Tibial artery (tissue), 4 donors: Measurements from ENCODE around the gene CHRNG.

ENCODE experiments used
- DNase-seq, 2 donors: peaks; one replicate each; pipeline ENCODE4 v3.0.0-alpha.2; 2019
- H3K27ac ChIP-seq, 2 donors: fragments of 200-600 bp; sonication (generic) in 1 of 2; 1 replicate in 1 of 2; 2 replicates in 1 of 2; pipeline ENCODE4 v1.5.1; 2018 to 2019; ENCODE audit warnings: mild to moderate bottlenecking in 1 of 2
- H3K27me3 ChIP-seq, 2 donors: fragments of 200-600 bp; sonication (generic) in 1 of 2; one replicate each; pipeline versions ENCODE4 v1.5.1 to v1.6.0; 2016 to 2019
- H3K36me3 ChIP-seq, 3 donors: fragments of 200-600 bp; sonication (generic) in 2 of 3; one replicate each; pipeline ENCODE4 v1.5.1; 2016 to 2019; ENCODE audit warnings: mild to moderate bottlenecking in 2 of 3
- H3K4me1 ChIP-seq, 4 donors: fragments of 200-600 bp; sonication (generic) in 2 of 4; 1 replicate in 3 of 4; 2 replicates in 1 of 4; pipeline ENCODE4 v1.5.1; 2016 to 2019
- H3K4me3 ChIP-seq, 2 donors: fragments of 200-600 bp; sonication (generic) in 1 of 2; 1 replicate in 1 of 2; 2 replicates in 1 of 2; pipeline ENCODE4 v1.5.1; 2018 to 2019; ENCODE audit warnings: mild to moderate bottlenecking in 2 of 2
- H3K9me3 ChIP-seq, 3 donors: fragments of 200-600 bp; sonication (generic) in 1 of 3; one replicate each; pipeline ENCODE4 v1.5.1; 2016 to 2019
- CTCF ChIP-seq, 2 experiments: fragments of 200-600 bp in 1 of 2; fragments of 450-650 bp in 1 of 2; IDR thresholded peaks; one replicate each; pipeline ENCODE4 v1.5.1; 2017 to 2019; ENCODE audit warnings: antibody characterized with exemption in 2 of 2, mild to moderate bottlenecking in 1 of 2, moderate library complexity in 1 of 2
- intact Hi-C: fragments of 100-400 bp; cut with DNase I; formaldehyde crosslinking; loops from one replicate; pipeline ENCODE4 v1.15.0; 2023; ENCODE audit warnings: low total_unique reads

Gene CHRNG

GRCh38 chr2:232578626-232579025 is 39.1 kb downstream of the CHRNG start:
- Histone ChIP-seq H3K9me3 (no peaks in the 10 kb centered on the region), H3K4me1 (no peaks in the 10 kb centered on the region), H3K27ac (no peak overlapping the region), H3K36me3 (peaks cover 35 to 65% (median 60%) of the 10 kb centered on the region in 3 donors), H3K4me3 (no peak overlapping the region), H3K27me3 (no peaks in the 10 kb centered on the region)
- intact Hi-C loops, result no loop called here
- no peak for TF ChIP-seq CTCF (IDR thresholded peaks at IDR 0.05)
- no peak for DNase-seq

- Histone ChIP-seq H3K9me3 (no peaks in the 10 kb centered on the region), H3K27ac (no peak overlapping the region)
Measured at GRCh38 chr2:232580648-232580981, 41.1 kb downstream of the CHRNG start.

GRCh38 chr2:232581725-232582124 is 42.2 kb downstream of the CHRNG start:
- no peak overlapping the region for H3K4me3 ChIP-seq
- intact Hi-C loops, result no loop called here
- H3K27me3 ChIP-seq, result no peaks in the 10 kb centered on the region
- TF ChIP-seq CTCF (IDR thresholded peaks at IDR 0.05), result no peak
- peaks cover 34 to 58% (median 51%) of the 10 kb centered on the region in 3 donors for H3K36me3 ChIP-seq
- no peaks in the 10 kb centered on the region for H3K9me3 ChIP-seq
- H3K4me1 ChIP-seq, result no peaks in the 10 kb centered on the region
- H3K27ac ChIP-seq, result no peak overlapping the region
- no peak for DNase-seq

More at GRCh38 chr2:232580648-232580981, 41.1 kb downstream of the CHRNG start:
- DNase-seq, result no peak
- intact Hi-C loops, result no loop called here
- Histone ChIP-seq H3K36me3 (peaks cover 34 to 58% (median 54%) of the 10 kb centered on the region in 3 donors), H3K27me3 (no peaks in the 10 kb centered on the region), H3K4me3 (no peak overlapping the region), H3K4me1 (no peaks in the 10 kb centered on the region)
- TF ChIP-seq CTCF (IDR thresholded peaks at IDR 0.05), result no peak

GRCh38 chr2:232584238-232584637 is 44.7 kb downstream of the CHRNG start:
- H3K4me1 ChIP-seq, result peaks cover 0 to 9% (median 8%) of the 10 kb centered on the region in 4 donors
- H3K4me3 ChIP-seq, result no peak overlapping the region
- peaks cover 34 to 51% (median 48%) of the 10 kb centered on the region in 3 donors for H3K36me3 ChIP-seq
- no peaks in the 10 kb centered on the region for H3K9me3 ChIP-seq
- intact Hi-C loops, result no loop called here
- no peak for DNase-seq
- no peak overlapping the region for H3K27ac ChIP-seq
- H3K27me3 ChIP-seq, result no peaks in the 10 kb centered on the region
- TF ChIP-seq CTCF (IDR thresholded peaks at IDR 0.05), result no peak

GRCh38 chr2:232586943-232587505 is 47.5 kb downstream of the CHRNG start:
- peaks cover 23 to 28% (median 25%) of the 10 kb centered on the region in 3 donors for H3K36me3 ChIP-seq
- no peak overlapping the region for H3K4me3 ChIP-seq
- no peak for TF ChIP-seq CTCF (IDR thresholded peaks at IDR 0.05)
- no peaks in the 10 kb centered on the region for H3K9me3 ChIP-seq
- intact Hi-C loops, result no loop called here
- no peaks in the 10 kb centered on the region for H3K27me3 ChIP-seq
- no peak overlapping the region for H3K27ac ChIP-seq
- H3K4me1 ChIP-seq, result peaks cover 0 to 14% (median 12%) of the 10 kb centered on the region in 4 donors
- no peak for DNase-seq

GRCh38 chr2:232587512-232587911 is 48.0 kb downstream of the CHRNG start:
- no peak overlapping the region for H3K27ac ChIP-seq
- TF ChIP-seq CTCF (IDR thresholded peaks at IDR 0.05), result no peak
- peaks cover 18 to 24% (median 20%) of the 10 kb centered on the region in 3 donors for H3K36me3 ChIP-seq
- H3K4me1 ChIP-seq, result peaks cover 0 to 16% (median 12%) of the 10 kb centered on the region in 4 donors
- no peaks in the 10 kb centered on the region for H3K9me3 ChIP-seq
- intact Hi-C loops, result no loop called here
- H3K27me3 ChIP-seq, result no peaks in the 10 kb centered on the region
- no peak overlapping the region for H3K4me3 ChIP-seq
- DNase-seq, result no peak
